ENCODE data around the gene CCDC8. TPM values are rescaled to one million over a fixed set of nuclear protein-coding genes. Genes with fewer than 3 reads are reported as not detected.
"Not testable (repeated sequence)": the region's sequence is repeated elsewhere in the genome, so short reads cannot be mapped to it uniquely, and the experiment has no call there.

Gene CCDC8
- total RNA-seq, 1 experiment from 2014 or later = 0.18 TPM

GRCh38 chr19:46435009-46435408 is 21.6 kb upstream of the CCDC8 start:
- H3K36me3 ChIP-seq (ENCODE audit: control insufficient read depth, insufficient read depth, low read length) = no peaks in the 10 kb centered on the region
- ChIA-PET CTCF (interaction anchor here (1.0 kb wide), 1 partner anchor 154 kb away, joined by 4 read pairs; no protein-coding TSS in a partner anchor), POLR2A (no interaction called here)
- Mint-ChIP-seq H3K27me3 (ENCODE audit: insufficient read depth, unreplicated experiment) (peaks cover under 1% of the 10 kb centered on the region), H3K4me1 (ENCODE audit: low read depth, unreplicated experiment) (no peaks in the 10 kb centered on the region), H3K9me3 (ENCODE audit: unreplicated experiment) (no peaks in the 10 kb centered on the region), H3K4me3 (ENCODE audit: unreplicated experiment) (no peak overlapping the region), H3K27ac (ENCODE audit: unreplicated experiment) (no peak overlapping the region), H3K36me3 (ENCODE audit: insufficient read depth, unreplicated experiment) (no peaks in the 10 kb centered on the region)
- H3K4me1 ChIP-seq = no peaks in the 10 kb centered on the region
- H3K4me3 ChIP-seq (ENCODE audit: low read depth, low read length) = no peak overlapping the region
- no peak for DNase-seq
- TF ChIP-seq, protein P1, sequence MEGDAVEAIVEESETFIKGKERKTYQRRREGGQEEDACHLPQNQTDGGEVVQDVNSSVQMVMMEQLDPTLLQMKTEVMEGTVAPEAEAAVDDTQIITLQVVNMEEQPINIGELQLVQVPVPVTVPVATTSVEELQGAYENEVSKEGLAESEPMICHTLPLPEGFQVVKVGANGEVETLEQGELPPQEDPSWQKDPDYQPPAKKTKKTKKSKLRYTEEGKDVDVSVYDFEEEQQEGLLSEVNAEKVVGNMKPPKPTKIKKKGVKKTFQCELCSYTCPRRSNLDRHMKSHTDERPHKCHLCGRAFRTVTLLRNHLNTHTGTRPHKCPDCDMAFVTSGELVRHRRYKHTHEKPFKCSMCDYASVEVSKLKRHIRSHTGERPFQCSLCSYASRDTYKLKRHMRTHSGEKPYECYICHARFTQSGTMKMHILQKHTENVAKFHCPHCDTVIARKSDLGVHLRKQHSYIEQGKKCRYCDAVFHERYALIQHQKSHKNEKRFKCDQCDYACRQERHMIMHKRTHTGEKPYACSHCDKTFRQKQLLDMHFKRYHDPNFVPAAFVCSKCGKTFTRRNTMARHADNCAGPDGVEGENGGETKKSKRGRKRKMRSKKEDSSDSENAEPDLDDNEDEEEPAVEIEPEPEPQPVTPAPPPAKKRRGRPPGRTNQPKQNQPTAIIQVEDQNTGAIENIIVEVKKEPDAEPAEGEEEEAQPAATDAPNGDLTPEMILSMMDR (IDR thresholded peaks at IDR 0.05; ENCODE audit: insufficient read depth in 1 of 2, low read depth in 1 of 2, low read length in 1 of 2, severe bottlenecking in 1 of 2, unreplicated experiment in 1 of 2) = no peak
- H3K27me3 ChIP-seq (replicated peaks; ENCODE audit: control insufficient read depth, insufficient read depth, low read length) = no peaks in the 10 kb centered on the region
- no peaks in the 10 kb centered on the region for H3K9me3 ChIP-seq
- intact Hi-C loops (cut with micrococcal nuclease; ENCODE audit: unreplicated experiment) = no loop called here
- no TSS peak for BruUV-seq (replicated peaks)

- H3K9me3 Mint-ChIP-seq (ENCODE audit: unreplicated experiment); intact Hi-C loops (cut with micrococcal nuclease; ENCODE audit: unreplicated experiment); H3K36me3 ChIP-seq (ENCODE audit: control insufficient read depth, insufficient read depth, low read length); CTCF ChIA-PET; H3K9me3 ChIP-seq; DNase-seq; H3K27ac Mint-ChIP-seq (ENCODE audit: unreplicated experiment); H3K4me3 ChIP-seq (ENCODE audit: low read depth, low read length); H3K4me1 ChIP-seq; H3K4me1 Mint-ChIP-seq (ENCODE audit: low read depth, unreplicated experiment); POLR2A ChIA-PET; H3K4me3 Mint-ChIP-seq (ENCODE audit: unreplicated experiment); BruUV-seq (replicated peaks); H3K36me3 Mint-ChIP-seq (ENCODE audit: insufficient read depth, unreplicated experiment); H3K27me3 Mint-ChIP-seq (ENCODE audit: insufficient read depth, unreplicated experiment); H3K27me3 ChIP-seq (replicated peaks; ENCODE audit: control insufficient read depth, insufficient read depth, low read length): not testable (repeated sequence)
These were observed 20.1 kb upstream of the CCDC8 start for GRCh38 chr19:46433470-46433869.

DNA sequence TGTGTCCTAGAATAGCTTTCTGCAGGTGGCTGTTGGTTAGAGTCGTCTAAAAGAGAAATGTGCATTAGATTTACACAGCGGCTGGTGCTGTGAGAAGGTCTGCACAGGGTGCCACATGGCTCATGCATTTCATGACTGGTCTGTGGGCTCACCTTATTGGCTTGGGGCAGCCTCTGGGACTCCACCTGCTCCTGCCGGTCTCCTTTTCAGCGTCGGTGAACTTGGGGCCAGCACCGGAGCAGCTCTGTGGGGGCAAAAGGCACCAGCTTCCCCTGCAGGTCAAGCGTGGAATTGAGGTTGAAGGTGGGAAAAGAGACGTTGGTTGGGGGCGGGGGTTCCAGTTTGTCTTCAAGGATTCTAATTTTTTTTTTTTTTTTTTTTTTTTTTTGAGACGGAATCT is 18.5 kb upstream of the CCDC8 start:
- no peaks in the 10 kb centered on the region for H3K4me1 ChIP-seq
- Mint-ChIP-seq H3K36me3 (ENCODE audit: insufficient read depth, unreplicated experiment) (no peaks in the 10 kb centered on the region), H3K27ac (ENCODE audit: unreplicated experiment) (no peak overlapping the region), H3K4me3 (ENCODE audit: unreplicated experiment) (no peak overlapping the region), H3K4me1 (ENCODE audit: low read depth, unreplicated experiment) (peaks cover 4% of the 10 kb centered on the region), H3K9me3 (ENCODE audit: unreplicated experiment) (no peaks in the 10 kb centered on the region), H3K27me3 (ENCODE audit: insufficient read depth, unreplicated experiment) (peaks cover 14% of the 10 kb centered on the region)
- TF ChIP-seq, protein P1 (IDR thresholded peaks at IDR 0.05; ENCODE audit: insufficient read depth in 1 of 2, low read depth in 1 of 2, low read length in 1 of 2, severe bottlenecking in 1 of 2, unreplicated experiment in 1 of 2) = peak in 1 of 2 experiments; percentile 40
- intact Hi-C loops (cut with micrococcal nuclease; ENCODE audit: unreplicated experiment) = no loop called here
- H3K4me3 ChIP-seq (ENCODE audit: low read depth, low read length) = no peak overlapping the region
- DNase-seq = no peak
- CTCF ChIA-PET = interaction anchor here (0.6 to 1.3 kb wide), 10 partner anchors 20 to 711 kb away, joined by 3 to 9 read pairs (median 4); no protein-coding TSS in a partner anchor
- H3K9me3 ChIP-seq = no peaks in the 10 kb centered on the region
- BruUV-seq (replicated peaks) = no TSS peak
- no peaks in the 10 kb centered on the region for H3K36me3 ChIP-seq (ENCODE audit: control insufficient read depth, insufficient read depth, low read length)
- no peaks in the 10 kb centered on the region for H3K27me3 ChIP-seq (replicated peaks; ENCODE audit: control insufficient read depth, insufficient read depth, low read length)
- POLR2A ChIA-PET = no interaction called here

GRCh38 chr19:46429999-46430398 is 16.6 kb upstream of the CCDC8 start:
- no peak overlapping the region for H3K4me3 Mint-ChIP-seq (ENCODE audit: unreplicated experiment)
- Histone ChIP-seq H3K27me3 (replicated peaks; ENCODE audit: control insufficient read depth, insufficient read depth, low read length) (no peaks in the 10 kb centered on the region), H3K4me1 (no peaks in the 10 kb centered on the region), H3K4me3 (ENCODE audit: low read depth, low read length) (no peak overlapping the region), H3K9me3 (no peaks in the 10 kb centered on the region), H3K36me3 (ENCODE audit: control insufficient read depth, insufficient read depth, low read length) (no peaks in the 10 kb centered on the region)
- H3K36me3 Mint-ChIP-seq (ENCODE audit: insufficient read depth, unreplicated experiment) = no peaks in the 10 kb centered on the region
- intact Hi-C loops (cut with micrococcal nuclease; ENCODE audit: unreplicated experiment) = no loop called here
- TF ChIP-seq, protein P1 (IDR thresholded peaks at IDR 0.05; ENCODE audit: insufficient read depth in 1 of 2, low read depth in 1 of 2, low read length in 1 of 2, severe bottlenecking in 1 of 2, unreplicated experiment in 1 of 2) = no peak
- peaks cover 6% of the 10 kb centered on the region for H3K4me1 Mint-ChIP-seq (ENCODE audit: low read depth, unreplicated experiment)
- BruUV-seq (replicated peaks) = no TSS peak
- ChIA-PET CTCF (interaction anchor here (0.7 kb wide), 1 partner anchor 32 kb away, joined by 3 read pairs; no protein-coding TSS in a partner anchor), POLR2A (no interaction called here)
- DNase-seq = no peak
- peaks cover 16% of the 10 kb centered on the region for H3K27me3 Mint-ChIP-seq (ENCODE audit: insufficient read depth, unreplicated experiment)
- H3K9me3 Mint-ChIP-seq (ENCODE audit: unreplicated experiment) = no peaks in the 10 kb centered on the region
- H3K27ac Mint-ChIP-seq (ENCODE audit: unreplicated experiment) = no peak overlapping the region

Data from Caco-2 (cell line).